ENCODE data around the gene SYTL2.

SYTL2 gene

GRCh38 chr11:85698195-85698594 is 112.7 kb downstream of the SYTL2 start:
- no peak for TF ChIP-seq CTCF (IDR thresholded peaks at IDR 0.05; ENCODE audit: control insufficient read depth, extremely low read depth, insufficient read depth)
- no peak for DNase-seq (ENCODE audit: low read depth)
- H3K4me3 ChIP-seq (ENCODE audit: low read depth, low read length): no peak overlapping the region

GRCh38 chr11:85697747-85698146 is 113.2 kb downstream of the SYTL2 start:
- no peak for DNase-seq (ENCODE audit: low read depth)
- H3K4me3 ChIP-seq (ENCODE audit: low read depth, low read length): no peak overlapping the region
- no peak for TF ChIP-seq CTCF (IDR thresholded peaks at IDR 0.05; ENCODE audit: control insufficient read depth, extremely low read depth, insufficient read depth)

- DNase-seq (ENCODE audit: low read depth): no peak
- TF ChIP-seq CTCF (IDR thresholded peaks at IDR 0.05; ENCODE audit: control insufficient read depth, extremely low read depth, insufficient read depth): no peak
- H3K4me3 ChIP-seq (ENCODE audit: low read depth, low read length): no peak overlapping the region
Measured at GRCh38 chr11:85695546-85695945, 115.4 kb downstream of the SYTL2 start.

GRCh38 chr11:85694385-85694980 is 116.5 kb downstream of the SYTL2 start:
- no peak overlapping the region for H3K4me3 ChIP-seq (ENCODE audit: low read depth, low read length)
- peak; percentile 88 for TF ChIP-seq CTCF (IDR thresholded peaks at IDR 0.05; ENCODE audit: control insufficient read depth, extremely low read depth, insufficient read depth)
- DNase-seq (ENCODE audit: low read depth): peak; percentile 50

- TF ChIP-seq CTCF (IDR thresholded peaks at IDR 0.05; ENCODE audit: control insufficient read depth, extremely low read depth, insufficient read depth): no peak
- H3K4me3 ChIP-seq (ENCODE audit: low read depth, low read length): no peak within 1 kb of the TSS
- no peak for DNase-seq (ENCODE audit: low read depth)
Measured at GRCh38 chr11:85685820-85686459, 125.0 kb downstream of the SYTL2 start, which contains the start of gene CCDC89. Gene CCDC89, minus strand, starts transcription at chr11:85686195. Its CDS starts 65 bp downstream, at chr11:85686130.

GRCh38 chr11:85685125-85685819 is 125.7 kb downstream of the SYTL2 start:
- TF ChIP-seq CTCF (IDR thresholded peaks at IDR 0.05; ENCODE audit: control insufficient read depth, extremely low read depth, insufficient read depth): no peak
- H3K4me3 ChIP-seq (ENCODE audit: low read depth, low read length): no peak overlapping the region
- no peak for DNase-seq (ENCODE audit: low read depth)

Measured in LNCaP clone FGC (cell line).